ENCODE data around the gene PDE11A.

DNA sequence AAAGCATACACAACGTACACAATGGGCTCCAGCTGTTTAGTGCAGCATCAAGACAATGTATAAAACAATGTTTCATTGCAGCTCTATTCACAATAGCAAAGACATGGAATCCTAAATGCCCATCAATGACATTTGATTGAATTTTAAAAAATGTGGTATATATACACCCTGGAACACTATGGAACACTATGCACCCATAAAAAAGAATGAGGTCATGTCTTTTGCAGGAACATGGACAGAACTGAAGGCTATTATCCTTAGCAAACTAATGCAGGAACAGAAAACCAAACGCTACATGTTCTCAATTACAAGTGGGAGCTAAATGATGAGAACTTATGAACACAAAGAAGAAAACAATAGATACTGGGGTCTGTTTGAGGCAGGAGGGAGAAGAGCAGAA is 364.5 kb downstream of the PDE11A start:
- no peak for TF ChIP-seq EZH2phosphoT487 (IDR thresholded peaks at IDR 0.05; ENCODE audit: low read depth)
- TF ChIP-seq, protein P1, sequence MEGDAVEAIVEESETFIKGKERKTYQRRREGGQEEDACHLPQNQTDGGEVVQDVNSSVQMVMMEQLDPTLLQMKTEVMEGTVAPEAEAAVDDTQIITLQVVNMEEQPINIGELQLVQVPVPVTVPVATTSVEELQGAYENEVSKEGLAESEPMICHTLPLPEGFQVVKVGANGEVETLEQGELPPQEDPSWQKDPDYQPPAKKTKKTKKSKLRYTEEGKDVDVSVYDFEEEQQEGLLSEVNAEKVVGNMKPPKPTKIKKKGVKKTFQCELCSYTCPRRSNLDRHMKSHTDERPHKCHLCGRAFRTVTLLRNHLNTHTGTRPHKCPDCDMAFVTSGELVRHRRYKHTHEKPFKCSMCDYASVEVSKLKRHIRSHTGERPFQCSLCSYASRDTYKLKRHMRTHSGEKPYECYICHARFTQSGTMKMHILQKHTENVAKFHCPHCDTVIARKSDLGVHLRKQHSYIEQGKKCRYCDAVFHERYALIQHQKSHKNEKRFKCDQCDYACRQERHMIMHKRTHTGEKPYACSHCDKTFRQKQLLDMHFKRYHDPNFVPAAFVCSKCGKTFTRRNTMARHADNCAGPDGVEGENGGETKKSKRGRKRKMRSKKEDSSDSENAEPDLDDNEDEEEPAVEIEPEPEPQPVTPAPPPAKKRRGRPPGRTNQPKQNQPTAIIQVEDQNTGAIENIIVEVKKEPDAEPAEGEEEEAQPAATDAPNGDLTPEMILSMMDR (IDR thresholded peaks at IDR 0.05; ENCODE audit: low read depth, low read length): no peak
